Measurements from ENCODE around the gene TMEM187.

DNA sequence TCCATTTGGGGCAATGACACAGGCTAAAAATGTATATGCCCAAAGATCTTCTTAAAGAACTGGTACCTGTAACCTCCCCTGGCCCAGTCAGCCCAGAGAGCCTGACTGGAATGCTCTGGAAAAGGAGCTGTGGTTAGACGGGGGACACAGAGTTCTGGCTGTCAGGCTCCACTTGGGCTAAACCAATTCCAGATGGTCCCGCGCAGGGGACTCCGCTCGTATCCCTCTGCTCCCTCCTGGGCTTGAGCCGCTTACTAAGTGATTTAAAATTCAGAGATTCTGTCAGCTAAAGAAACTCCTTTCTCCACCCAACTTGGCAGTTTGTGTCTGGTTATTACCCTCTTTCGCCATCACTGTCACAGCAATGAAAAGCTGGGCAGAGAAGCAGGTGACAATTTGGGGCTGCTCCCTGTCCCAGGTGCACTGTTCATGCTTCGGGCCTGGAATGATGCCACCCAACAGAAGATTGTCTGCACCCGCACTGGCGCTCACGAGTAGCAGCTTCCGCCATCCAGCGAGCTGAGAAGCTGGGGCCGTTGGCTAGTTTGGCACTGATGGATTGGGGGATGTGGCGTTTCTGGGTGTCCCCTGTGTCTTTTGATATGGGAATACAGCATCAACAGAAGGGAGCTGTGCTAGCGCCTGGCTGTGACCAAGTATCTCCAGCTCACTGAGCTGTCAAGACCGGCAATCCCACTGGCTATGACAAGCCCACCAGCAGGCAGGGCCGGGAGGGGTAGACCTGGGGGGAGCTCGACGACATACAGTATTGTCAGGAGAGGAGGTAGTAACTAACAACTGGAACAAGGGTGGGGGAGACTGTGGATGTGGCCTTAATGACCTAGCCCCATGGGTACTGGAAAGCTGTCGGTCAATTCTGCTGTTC lies 53.8 kb downstream of the TMEM187 start:
- TF ChIP-seq, protein P1, sequence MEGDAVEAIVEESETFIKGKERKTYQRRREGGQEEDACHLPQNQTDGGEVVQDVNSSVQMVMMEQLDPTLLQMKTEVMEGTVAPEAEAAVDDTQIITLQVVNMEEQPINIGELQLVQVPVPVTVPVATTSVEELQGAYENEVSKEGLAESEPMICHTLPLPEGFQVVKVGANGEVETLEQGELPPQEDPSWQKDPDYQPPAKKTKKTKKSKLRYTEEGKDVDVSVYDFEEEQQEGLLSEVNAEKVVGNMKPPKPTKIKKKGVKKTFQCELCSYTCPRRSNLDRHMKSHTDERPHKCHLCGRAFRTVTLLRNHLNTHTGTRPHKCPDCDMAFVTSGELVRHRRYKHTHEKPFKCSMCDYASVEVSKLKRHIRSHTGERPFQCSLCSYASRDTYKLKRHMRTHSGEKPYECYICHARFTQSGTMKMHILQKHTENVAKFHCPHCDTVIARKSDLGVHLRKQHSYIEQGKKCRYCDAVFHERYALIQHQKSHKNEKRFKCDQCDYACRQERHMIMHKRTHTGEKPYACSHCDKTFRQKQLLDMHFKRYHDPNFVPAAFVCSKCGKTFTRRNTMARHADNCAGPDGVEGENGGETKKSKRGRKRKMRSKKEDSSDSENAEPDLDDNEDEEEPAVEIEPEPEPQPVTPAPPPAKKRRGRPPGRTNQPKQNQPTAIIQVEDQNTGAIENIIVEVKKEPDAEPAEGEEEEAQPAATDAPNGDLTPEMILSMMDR (IDR thresholded peaks at IDR 0.05): no peak
- TF ChIP-seq POLR2A (IDR thresholded peaks at IDR 0.05): no peak

Data from adrenal gland (tissue), 5 donors.